WTC11 (cell line): Measurements from ENCODE around the gene RANBP9. TPM values are rescaled to one million over a fixed set of nuclear protein-coding genes. Genes with fewer than 3 reads are reported as not detected.

Experiments used
- ATAC-seq: fragments of 200-7000 bp; cut with Tn5 transposase; 2 replicates; pipeline ENCODE4 v1.10.0; 2021; ENCODE audit warnings: mild to moderate bottlenecking, moderate library complexity
- CTCF ChIA-PET: fragments of 300-600 bp; sonication (Branson Sonifier 250); formaldehyde crosslinking; loops from one replicate; lab custom pipeline; 2021; ENCODE audit warnings: antibody characterized with exemption; lab: Charles Lee
- POLR2A ChIA-PET: fragments of 350-600 bp; sonication (Branson Sonifier 250); formaldehyde crosslinking; loops from one replicate; lab custom pipeline; 2021; ENCODE audit warnings: antibody characterized with exemption; lab: Charles Lee
- DNase-seq: peaks from one replicate; pipeline ENCODE4 v3.0.0; 2021; ENCODE audit warnings: low spot score
- H3K27ac Mint-ChIP-seq: 2 replicates; pipeline ENCODE4 v1.8.0; 2021; ENCODE audit warnings: mixed read lengths
- H3K27me3 Mint-ChIP-seq: 2 replicates; pipeline ENCODE4 v1.8.0; 2021; ENCODE audit warnings: low read depth, mild to moderate bottlenecking, moderate library complexity, mixed read lengths
- H3K36me3 Mint-ChIP-seq: 2 replicates; pipeline ENCODE4 v1.8.0; 2021; ENCODE audit warnings: mixed read lengths
- H3K4me1 Mint-ChIP-seq: 2 replicates; pipeline ENCODE4 v1.8.0; 2022; ENCODE audit warnings: mixed read lengths
- H3K4me3 Mint-ChIP-seq: 2 replicates; pipeline ENCODE4 v1.8.0; 2021; ENCODE audit warnings: mild to moderate bottlenecking, moderate library complexity, mixed read lengths
- H3K9me3 Mint-ChIP-seq: 2 replicates; pipeline ENCODE4 v1.8.0; 2021; ENCODE audit warnings: mixed read lengths
- EMX1 ChIP-seq: fragments of 250-450 bp; sonication (Bioruptor Pico); IDR thresholded peaks from 2 replicates; pipeline ENCODE4 v1.8.0; 2021; ENCODE audit warnings: mild to moderate bottlenecking
- FOXK1 ChIP-seq: sonication (generic); formaldehyde crosslinking; IDR thresholded peaks from 2 replicates; pipeline ENCODE4 v1.8.0; 2022; ENCODE audit warnings: mild to moderate bottlenecking, moderate library complexity, missing genetic modification reagents
- GABPB1 ChIP-seq: sonication (generic); formaldehyde crosslinking; IDR thresholded peaks from 2 replicates; pipeline ENCODE4 v1.8.1; 2023; ENCODE audit warnings: mild to moderate bottlenecking, missing genetic modification reagents
- NFE2L1 ChIP-seq: sonication (generic); formaldehyde crosslinking; IDR thresholded peaks from 2 replicates; pipeline ENCODE4 v1.8.1; 2023; ENCODE audit warnings: missing genetic modification reagents
- NFYB ChIP-seq: sonication (generic); formaldehyde crosslinking; conservative IDR thresholded peaks from 2 replicates; pipeline ENCODE4 v1.8.0; 2022; ENCODE audit warnings: low read depth, missing genetic modification reagents
- NR3C1 ChIP-seq: sonication (generic); formaldehyde crosslinking; conservative IDR thresholded peaks from 2 replicates; pipeline ENCODE4 v1.8.1; 2023; ENCODE audit warnings: low read depth, mild to moderate bottlenecking, missing genetic modification reagents
- RELA ChIP-seq: sonication (generic); formaldehyde crosslinking; IDR thresholded peaks from 2 replicates; pipeline ENCODE4 v1.8.1; 2022; ENCODE audit warnings: missing genetic modification reagents, mild to moderate bottlenecking, borderline replicate concordance
- SMAD3 ChIP-seq: sonication (generic); formaldehyde crosslinking; IDR thresholded peaks from 2 replicates; pipeline ENCODE4 v1.8.0; 2022; ENCODE audit warnings: missing genetic modification reagents, mild to moderate bottlenecking, borderline replicate concordance
- ZNF263 ChIP-seq: sonication (generic); formaldehyde crosslinking; IDR thresholded peaks from 2 replicates; pipeline ENCODE4 v1.8.1; 2022; ENCODE audit warnings: low read depth, mild to moderate bottlenecking, moderate library complexity, missing genetic modification reagents
- ZNF423 ChIP-seq: fragments of 250-450 bp; sonication (Bioruptor Pico); IDR thresholded peaks from 2 replicates; pipeline ENCODE4 v2.1.2; 2022; ENCODE audit warnings: mild to moderate bottlenecking, moderate library complexity
- total RNA-seq: library from RNA; stranded (reverse); gene quantifications from 3 replicates; pipeline ENCODE4 v1.2.3, GENCODE V29; 2021
- TF ChIP-seq, protein P1 (sequence below): fragments of 250-450 bp; sonication (Bioruptor Pico); IDR thresholded peaks from 2 replicates; pipeline ENCODE4 v1.8.0; 2021; ENCODE audit warnings: mild to moderate bottlenecking
- TF ChIP-seq, protein P2 (sequence below): sonication (generic); formaldehyde crosslinking; IDR thresholded peaks from 2 replicates; pipeline ENCODE4 v1.8.1; 2023; ENCODE audit warnings: mild to moderate bottlenecking, moderate library complexity, missing genetic modification reagents
- TF ChIP-seq, protein P3 (sequence below): sonication (generic); formaldehyde crosslinking; IDR thresholded peaks from 2 replicates; pipeline ENCODE4 v1.8.1; 2022; ENCODE audit warnings: low read depth, missing genetic modification reagents, borderline replicate concordance
- TF ChIP-seq, protein P4 (sequence below): fragments of 250-450 bp; sonication (Bioruptor Pico); IDR thresholded peaks from 2 replicates; pipeline ENCODE4 v1.9.0; 2021; ENCODE audit warnings: mild to moderate bottlenecking
- TF ChIP-seq, protein P5 (sequence below): sonication (generic); formaldehyde crosslinking; IDR thresholded peaks from 2 replicates; pipeline ENCODE4 v1.8.1; 2022; ENCODE audit warnings: low read depth, mild to moderate bottlenecking, moderate library complexity, missing genetic modification reagents, borderline replicate concordance
- TF ChIP-seq, protein P6 (sequence below): sonication (generic); formaldehyde crosslinking; IDR thresholded peaks from 2 replicates; pipeline ENCODE4 v1.8.0; 2023; ENCODE audit warnings: missing genetic modification reagents
- TF ChIP-seq, protein P7 (sequence below): fragments of 250-450 bp; sonication (Bioruptor Pico); IDR thresholded peaks from 2 replicates; pipeline ENCODE4 v1.9.0; 2021; ENCODE audit warnings: moderate library complexity, mild to moderate bottlenecking, inconsistent platforms, borderline replicate concordance

Gene RANBP9
- total RNA-seq, 1 experiment from 2014 or later: 33.4 TPM

DNA sequence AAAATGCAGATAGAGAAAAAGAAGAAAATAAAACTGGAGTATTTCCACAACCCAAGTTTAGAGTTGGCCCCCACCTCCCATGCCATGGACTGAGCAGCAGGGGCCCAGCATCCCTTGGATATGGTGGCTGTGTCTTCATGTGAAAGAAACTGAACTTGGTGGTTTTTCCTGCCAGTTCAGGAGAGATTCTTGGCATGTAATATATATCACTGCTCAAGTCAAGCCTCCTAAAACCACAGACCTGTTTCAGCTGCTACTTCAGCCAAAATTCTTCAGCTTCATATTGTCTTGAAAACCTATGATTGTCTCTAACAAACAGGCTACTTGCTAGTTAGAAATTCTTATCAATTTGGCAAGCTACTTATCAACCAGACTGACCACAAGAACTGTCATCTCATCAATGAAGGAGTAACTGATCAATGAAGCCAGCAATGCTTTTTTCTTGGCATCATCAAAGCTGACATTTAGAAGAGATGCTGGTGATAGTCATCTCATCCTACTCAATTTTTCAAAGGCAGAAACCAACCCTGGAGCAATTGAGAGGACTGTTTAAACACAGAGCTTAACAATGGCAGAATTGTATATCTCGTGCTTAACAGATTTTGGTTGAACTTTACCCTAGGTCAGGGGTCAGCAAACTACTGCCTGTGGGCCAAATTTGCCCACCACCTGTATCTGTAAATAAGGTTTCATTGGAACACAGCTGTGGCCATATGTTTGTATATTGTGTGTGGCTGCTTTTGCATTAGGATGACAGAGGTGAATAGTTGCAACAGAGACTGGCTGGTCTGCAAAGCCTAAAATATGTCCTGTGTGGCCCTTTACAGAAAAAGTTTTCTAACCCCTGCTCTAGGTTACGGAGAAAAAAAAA lies 106.9 kb downstream of the RANBP9 start:
- CTCF ChIA-PET: interaction anchor here (1.2 to 2.2 kb wide), 2 partner anchors 10 to 11 kb away, joined by 6 to 14 read pairs; partner anchors contain the start of gene NOL7
- H3K36me3 Mint-ChIP-seq: peaks cover 24% of the 10 kb centered on the region
- DNase-seq: no peak
- TF ChIP-seq, protein P1, sequence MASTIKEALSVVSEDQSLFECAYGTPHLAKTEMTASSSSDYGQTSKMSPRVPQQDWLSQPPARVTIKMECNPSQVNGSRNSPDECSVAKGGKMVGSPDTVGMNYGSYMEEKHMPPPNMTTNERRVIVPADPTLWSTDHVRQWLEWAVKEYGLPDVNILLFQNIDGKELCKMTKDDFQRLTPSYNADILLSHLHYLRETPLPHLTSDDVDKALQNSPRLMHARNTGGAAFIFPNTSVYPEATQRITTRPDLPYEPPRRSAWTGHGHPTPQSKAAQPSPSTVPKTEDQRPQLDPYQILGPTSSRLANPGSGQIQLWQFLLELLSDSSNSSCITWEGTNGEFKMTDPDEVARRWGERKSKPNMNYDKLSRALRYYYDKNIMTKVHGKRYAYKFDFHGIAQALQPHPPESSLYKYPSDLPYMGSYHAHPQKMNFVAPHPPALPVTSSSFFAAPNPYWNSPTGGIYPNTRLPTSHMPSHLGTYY (CRISPR knock-in tag): no peak
- peak; percentile 73 for TF ChIP-seq GABPB1
- TF ChIP-seq, all 79 proteins: peak for 1
- POLR2A ChIA-PET: no interaction called here
- no peaks in the 10 kb centered on the region for H3K4me1 Mint-ChIP-seq
- no peak for ATAC-seq
- no peak overlapping the region for H3K27ac Mint-ChIP-seq
- no peak overlapping the region for H3K4me3 Mint-ChIP-seq
- no peaks in the 10 kb centered on the region for H3K27me3 Mint-ChIP-seq
- H3K9me3 Mint-ChIP-seq: no peaks in the 10 kb centered on the region

DNA sequence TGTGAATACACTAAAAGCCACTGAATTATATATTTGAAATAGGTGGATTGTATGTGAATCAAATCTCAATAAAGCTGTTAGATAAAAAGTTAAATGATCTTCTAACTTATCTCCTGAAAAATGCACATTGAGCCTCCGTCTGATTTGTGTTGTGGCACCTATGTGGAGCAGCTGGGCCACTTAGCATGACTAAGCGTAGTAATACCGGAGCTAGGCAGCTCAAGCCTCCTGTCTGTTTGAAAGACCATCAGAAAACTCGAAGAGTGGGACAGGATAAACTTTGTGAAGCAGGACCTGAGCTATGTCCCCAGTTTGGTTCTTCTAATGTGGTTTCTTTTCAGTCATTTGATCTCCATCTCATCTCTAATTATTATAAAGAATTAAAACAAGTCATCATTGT lies 107.5 kb downstream of the RANBP9 start:
- no peak for DNase-seq
- ChIA-PET CTCF (interaction anchor here (1.2 kb wide), 1 partner anchor 11 kb away, joined by 6 read pairs; the partner anchor contains the start of gene NOL7), POLR2A (no interaction called here)
- no peak for ATAC-seq
- Mint-ChIP-seq H3K4me3 (no peak overlapping the region), H3K4me1 (no peaks in the 10 kb centered on the region), H3K9me3 (no peaks in the 10 kb centered on the region), H3K36me3 (peaks cover 24% of the 10 kb centered on the region), H3K27ac (no peak overlapping the region), H3K27me3 (no peaks in the 10 kb centered on the region)
- TF ChIP-seq EMX1 (CRISPR knock-in tag) (no peak), ZNF423 (CRISPR knock-in tag) (no peak), NFYB (CRISPR knock-in tag) (no peak), SMAD3 (CRISPR knock-in tag) (no peak), FOXK1 (CRISPR knock-in tag) (no peak), RELA (CRISPR knock-in tag) (no peak), NFE2L1 (CRISPR knock-in tag) (no peak), ZNF263 (CRISPR knock-in tag) (no peak), NR3C1 (CRISPR knock-in tag) (no peak)
- TF ChIP-seq, protein P2, sequence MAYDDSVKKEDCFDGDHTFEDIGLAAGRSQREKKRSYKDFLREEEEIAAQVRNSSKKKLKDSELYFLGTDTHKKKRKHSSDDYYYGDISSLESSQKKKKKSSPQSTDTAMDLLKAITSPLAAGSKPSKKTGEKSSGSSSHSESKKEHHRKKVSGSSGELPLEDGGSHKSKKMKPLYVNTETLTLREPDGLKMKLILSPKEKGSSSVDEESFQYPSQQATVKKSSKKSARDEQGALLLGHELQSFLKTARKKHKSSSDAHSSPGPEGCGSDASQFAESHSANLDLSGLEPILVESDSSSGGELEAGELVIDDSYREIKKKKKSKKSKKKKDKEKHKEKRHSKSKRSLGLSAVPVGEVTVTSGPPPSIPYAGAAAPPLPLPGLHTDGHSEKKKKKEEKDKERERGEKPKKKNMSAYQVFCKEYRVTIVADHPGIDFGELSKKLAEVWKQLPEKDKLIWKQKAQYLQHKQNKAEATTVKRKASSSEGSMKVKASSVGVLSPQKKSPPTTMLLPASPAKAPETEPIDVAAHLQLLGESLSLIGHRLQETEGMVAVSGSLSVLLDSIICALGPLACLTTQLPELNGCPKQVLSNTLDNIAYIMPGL: no peak
- TF ChIP-seq, protein P3, sequence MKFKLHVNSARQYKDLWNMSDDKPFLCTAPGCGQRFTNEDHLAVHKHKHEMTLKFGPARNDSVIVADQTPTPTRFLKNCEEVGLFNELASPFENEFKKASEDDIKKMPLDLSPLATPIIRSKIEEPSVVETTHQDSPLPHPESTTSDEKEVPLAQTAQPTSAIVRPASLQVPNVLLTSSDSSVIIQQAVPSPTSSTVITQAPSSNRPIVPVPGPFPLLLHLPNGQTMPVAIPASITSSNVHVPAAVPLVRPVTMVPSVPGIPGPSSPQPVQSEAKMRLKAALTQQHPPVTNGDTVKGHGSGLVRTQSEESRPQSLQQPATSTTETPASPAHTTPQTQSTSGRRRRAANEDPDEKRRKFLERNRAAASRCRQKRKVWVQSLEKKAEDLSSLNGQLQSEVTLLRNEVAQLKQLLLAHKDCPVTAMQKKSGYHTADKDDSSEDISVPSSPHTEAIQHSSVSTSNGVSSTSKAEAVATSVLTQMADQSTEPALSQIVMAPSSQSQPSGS: no peak
- TF ChIP-seq, protein P4, sequence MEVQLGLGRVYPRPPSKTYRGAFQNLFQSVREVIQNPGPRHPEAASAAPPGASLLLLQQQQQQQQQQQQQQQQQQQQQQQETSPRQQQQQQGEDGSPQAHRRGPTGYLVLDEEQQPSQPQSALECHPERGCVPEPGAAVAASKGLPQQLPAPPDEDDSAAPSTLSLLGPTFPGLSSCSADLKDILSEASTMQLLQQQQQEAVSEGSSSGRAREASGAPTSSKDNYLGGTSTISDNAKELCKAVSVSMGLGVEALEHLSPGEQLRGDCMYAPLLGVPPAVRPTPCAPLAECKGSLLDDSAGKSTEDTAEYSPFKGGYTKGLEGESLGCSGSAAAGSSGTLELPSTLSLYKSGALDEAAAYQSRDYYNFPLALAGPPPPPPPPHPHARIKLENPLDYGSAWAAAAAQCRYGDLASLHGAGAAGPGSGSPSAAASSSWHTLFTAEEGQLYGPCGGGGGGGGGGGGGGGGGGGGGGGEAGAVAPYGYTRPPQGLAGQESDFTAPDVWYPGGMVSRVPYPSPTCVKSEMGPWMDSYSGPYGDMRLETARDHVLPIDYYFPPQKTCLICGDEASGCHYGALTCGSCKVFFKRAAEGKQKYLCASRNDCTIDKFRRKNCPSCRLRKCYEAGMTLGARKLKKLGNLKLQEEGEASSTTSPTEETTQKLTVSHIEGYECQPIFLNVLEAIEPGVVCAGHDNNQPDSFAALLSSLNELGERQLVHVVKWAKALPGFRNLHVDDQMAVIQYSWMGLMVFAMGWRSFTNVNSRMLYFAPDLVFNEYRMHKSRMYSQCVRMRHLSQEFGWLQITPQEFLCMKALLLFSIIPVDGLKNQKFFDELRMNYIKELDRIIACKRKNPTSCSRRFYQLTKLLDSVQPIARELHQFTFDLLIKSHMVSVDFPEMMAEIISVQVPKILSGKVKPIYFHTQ (CRISPR knock-in tag): no peak
- TF ChIP-seq, protein P5, sequence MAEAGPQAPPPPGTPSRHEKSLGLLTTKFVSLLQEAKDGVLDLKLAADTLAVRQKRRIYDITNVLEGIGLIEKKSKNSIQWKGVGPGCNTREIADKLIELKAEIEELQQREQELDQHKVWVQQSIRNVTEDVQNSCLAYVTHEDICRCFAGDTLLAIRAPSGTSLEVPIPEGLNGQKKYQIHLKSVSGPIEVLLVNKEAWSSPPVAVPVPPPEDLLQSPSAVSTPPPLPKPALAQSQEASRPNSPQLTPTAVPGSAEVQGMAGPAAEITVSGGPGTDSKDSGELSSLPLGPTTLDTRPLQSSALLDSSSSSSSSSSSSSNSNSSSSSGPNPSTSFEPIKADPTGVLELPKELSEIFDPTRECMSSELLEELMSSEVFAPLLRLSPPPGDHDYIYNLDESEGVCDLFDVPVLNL (CRISPR knock-in tag): no peak
- TF ChIP-seq, protein P6, sequence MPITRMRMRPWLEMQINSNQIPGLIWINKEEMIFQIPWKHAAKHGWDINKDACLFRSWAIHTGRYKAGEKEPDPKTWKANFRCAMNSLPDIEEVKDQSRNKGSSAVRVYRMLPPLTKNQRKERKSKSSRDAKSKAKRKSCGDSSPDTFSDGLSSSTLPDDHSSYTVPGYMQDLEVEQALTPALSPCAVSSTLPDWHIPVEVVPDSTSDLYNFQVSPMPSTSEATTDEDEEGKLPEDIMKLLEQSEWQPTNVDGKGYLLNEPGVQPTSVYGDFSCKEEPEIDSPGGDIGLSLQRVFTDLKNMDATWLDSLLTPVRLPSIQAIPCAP (CRISPR knock-in tag): no peak
- TF ChIP-seq, protein P7, sequence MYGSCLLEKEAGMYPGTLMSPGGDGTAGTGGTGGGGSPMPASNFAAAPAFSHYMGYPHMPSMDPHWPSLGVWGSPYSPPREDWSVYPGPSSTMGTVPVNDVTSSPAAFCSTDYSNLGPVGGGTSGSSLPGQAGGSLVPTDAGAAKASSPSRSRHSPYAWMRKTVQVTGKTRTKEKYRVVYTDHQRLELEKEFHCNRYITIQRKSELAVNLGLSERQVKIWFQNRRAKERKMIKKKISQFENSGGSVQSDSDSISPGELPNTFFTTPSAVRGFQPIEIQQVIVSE (CRISPR knock-in tag): no peak
